ENCODE results near the gene HCRTR1.

DNA sequence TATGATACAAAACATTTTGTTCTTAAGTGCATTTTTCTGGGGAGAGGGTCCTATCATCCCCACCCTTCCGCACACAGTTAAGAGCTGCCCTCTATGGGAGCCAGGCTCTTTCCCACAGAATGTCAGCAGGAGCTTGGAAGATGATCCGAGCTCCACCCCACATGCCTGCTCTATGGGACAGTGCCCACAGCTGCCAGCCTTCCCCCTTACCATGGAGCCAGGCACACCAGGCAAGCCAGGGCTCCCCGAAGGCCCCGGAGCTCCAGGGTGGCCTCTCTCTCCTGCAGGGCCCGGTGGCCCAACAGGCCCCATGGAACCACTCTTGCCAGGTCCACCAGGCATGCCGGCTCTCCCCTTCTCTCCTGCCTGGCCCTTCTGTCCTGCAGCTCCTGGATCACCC is 37.6 kb downstream of the HCRTR1 start:
- TF ChIP-seq, protein P1, sequence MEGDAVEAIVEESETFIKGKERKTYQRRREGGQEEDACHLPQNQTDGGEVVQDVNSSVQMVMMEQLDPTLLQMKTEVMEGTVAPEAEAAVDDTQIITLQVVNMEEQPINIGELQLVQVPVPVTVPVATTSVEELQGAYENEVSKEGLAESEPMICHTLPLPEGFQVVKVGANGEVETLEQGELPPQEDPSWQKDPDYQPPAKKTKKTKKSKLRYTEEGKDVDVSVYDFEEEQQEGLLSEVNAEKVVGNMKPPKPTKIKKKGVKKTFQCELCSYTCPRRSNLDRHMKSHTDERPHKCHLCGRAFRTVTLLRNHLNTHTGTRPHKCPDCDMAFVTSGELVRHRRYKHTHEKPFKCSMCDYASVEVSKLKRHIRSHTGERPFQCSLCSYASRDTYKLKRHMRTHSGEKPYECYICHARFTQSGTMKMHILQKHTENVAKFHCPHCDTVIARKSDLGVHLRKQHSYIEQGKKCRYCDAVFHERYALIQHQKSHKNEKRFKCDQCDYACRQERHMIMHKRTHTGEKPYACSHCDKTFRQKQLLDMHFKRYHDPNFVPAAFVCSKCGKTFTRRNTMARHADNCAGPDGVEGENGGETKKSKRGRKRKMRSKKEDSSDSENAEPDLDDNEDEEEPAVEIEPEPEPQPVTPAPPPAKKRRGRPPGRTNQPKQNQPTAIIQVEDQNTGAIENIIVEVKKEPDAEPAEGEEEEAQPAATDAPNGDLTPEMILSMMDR (IDR thresholded peaks at IDR 0.05): no peak
- no peak for TF ChIP-seq POLR2A (IDR thresholded peaks at IDR 0.05)
- no peak for TF ChIP-seq EP300 (IDR thresholded peaks at IDR 0.05)
